GM21529 (cell line): ENCODE data around the gene UBN1.
"Not testable (repeated sequence)": the region's sequence is repeated elsewhere in the genome, so short reads cannot be mapped to it uniquely, and the experiment has no call there.

ENCODE experiments used
- ATAC-seq: cut with Tn5 transposase; IDR thresholded peaks from one replicate; pipeline ENCODE4 v1.9.1; 2021; ENCODE audit not compliant: unreplicated experiment

UBN1 gene

DNA sequence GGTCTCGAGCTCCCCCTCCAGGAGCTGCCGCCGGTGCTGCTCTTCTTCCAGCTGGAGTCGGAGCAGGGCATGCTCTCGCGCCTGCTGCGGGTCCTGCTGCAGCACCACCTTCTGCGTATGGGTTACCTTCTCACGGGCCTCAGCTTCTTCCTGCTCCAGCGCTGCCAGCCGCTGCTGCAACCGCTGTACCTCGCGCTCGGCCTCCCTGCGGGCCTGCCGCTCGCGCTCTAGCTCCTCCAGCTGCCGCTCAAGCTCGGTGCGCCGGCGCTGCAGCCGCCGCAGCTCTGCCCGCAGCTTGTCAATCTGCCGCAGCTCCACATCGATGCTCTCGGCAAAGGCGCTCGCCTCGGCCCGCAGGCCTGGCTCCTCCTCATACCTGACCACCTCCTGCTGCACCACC lies 36.9 kb downstream of the UBN1 start:
- ATAC-seq, result no peak

- ATAC-seq, result no peak
These were observed 37.9 kb downstream of the UBN1 start for GRCh38 chr16:4884972-4885874.

- no peak for ATAC-seq
These were observed 38.9 kb downstream of the UBN1 start for GRCh38 chr16:4886151-4886550.

DNA sequence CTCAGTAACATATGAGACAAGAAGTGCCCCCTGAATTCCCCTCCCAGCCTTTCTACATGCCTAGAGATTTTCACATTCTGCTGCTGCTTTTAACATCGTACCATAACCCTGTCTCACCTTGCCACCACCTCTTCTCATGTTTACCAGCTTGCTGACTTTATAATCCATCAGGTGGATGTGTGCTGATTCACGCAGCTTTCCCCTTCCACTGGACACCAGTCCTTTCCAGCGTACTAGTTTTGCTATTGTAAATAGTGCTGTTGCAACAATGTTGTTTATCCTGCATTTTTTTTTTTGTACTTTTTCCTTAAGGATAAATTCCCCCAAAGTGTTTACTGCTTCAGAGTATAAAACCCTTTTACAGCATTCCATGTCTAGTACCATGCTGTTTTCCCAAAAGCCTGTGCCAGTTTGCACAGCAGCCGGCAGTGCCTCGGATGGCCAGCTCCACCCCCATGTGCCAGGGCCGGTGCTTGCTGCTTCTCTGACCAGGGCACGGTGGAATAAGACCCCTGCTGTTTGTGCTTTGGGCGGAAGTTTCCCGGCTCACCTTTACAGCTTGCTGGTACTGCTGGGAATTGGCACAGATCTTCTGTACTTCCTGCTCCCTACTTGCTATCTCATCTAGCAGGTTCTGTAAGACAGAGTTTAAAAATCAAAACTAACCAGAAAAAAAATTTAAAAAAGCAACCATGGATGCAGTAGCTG lies 41.3 kb downstream of the UBN1 start:
- ATAC-seq, result no peak

- no peak for ATAC-seq
These were observed 42.7 kb downstream of the UBN1 start for GRCh38 chr16:4890026-4890425.

- no peak for ATAC-seq
These were observed 43.4 kb downstream of the UBN1 start for GRCh38 chr16:4890686-4891085.

DNA sequence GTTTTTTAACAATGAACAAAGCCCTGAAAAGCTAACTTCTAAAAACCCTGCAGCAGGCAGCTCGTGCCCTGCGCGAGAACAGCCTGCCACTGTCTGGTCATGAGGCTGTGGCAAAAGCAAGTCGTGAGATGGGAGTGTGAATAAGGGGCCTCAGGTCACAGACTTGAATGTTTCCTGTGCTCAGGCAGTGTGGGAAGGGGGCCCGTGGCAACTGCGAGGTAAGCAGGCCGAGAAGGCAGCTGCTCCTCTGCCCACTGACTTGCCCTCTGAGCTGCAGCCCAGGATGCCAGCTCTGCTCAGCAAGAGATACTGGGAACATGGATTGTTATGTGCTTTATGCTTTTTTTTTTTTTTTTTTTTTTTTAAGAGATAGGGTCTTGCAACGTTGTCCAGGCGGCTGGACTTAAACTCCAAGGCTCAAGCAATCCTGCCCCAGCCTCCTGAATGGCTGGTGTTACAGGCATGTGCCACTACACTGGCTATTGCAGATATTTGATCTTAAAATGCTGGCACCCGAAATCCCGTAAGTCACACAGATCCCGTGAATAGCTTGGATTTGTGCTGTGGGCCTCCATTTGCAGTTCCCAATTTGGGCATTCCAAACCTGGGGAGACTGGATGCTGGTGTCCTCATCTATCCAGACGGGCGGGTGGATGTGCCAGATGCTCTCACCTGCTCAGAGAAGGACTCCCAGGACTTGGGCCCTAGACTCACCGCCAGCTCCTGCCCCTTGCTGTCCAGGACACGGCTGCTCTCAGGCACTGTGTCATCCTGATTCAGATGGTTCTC lies 44.0 kb downstream of the UBN1 start:
- ATAC-seq, result no peak

DNA sequence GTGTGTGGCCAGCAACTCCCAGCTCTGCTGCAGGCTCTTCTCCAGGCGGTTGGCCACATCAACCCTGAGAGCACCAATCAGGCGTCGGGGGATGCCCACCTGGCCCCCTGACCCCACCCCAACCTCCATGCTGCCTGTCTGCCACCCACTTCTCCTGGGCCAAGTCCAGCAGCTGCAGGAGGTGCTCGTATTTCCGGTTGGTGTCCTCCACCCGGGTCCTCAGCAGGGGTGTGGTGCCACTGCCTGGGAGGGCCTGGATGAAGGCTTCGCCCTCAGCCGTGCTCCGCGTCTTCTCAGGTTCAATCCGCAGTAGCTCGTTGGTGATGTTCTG lies 44.6 kb downstream of the UBN1 start:
- ATAC-seq, result no peak

GRCh38 chr16:4892361-4893102 lies 45.3 kb downstream of the UBN1 start:
- no peak for ATAC-seq

- ATAC-seq, result no peak
These were observed 46.0 kb downstream of the UBN1 start for GRCh38 chr16:4893103-4893862.

GRCh38 chr16:4894276-4895150 lies 47.2 kb downstream of the UBN1 start:
- ATAC-seq, result no peak

DNA sequence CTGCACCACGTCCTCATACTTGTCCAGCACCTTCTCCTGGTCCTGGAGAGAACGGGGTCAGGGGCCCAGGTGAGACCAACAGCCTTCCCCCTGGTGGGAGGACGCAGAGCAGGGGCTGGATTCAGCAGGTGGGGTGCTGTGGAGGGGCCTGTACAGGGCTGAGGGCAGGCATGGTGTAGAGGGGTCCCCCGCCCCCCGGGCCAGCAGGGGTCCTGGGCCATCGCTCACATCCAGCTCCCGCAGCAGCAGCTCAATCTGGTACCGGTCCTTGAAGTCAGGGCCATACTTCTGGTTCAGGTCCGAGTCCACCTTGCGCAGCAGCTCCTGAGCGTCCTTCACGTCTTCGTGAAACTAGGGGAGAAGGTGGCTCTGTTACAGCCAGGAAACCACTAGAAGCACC lies 48.1 kb downstream of the UBN1 start:
- no peak for ATAC-seq

DNA sequence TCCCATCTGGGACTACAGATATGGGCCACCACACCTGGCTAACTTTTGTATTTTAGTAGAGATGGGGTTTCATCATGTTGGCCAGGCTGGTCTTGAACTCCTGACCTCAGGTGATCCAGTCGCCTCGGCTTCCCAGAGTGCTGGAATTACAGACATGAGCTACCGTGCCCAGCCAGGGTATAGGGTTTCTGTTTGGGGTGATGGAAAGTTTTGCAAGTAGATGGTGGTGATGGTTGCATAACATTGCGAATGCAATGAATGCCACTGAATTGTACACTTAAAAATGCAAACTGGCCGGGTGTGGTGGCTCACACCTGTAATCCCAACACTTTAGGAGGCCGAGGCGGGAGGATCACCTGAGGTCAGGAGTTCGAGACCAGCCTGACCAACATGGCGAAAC lies 49.5 kb downstream of the UBN1 start:
- ATAC-seq, result not testable (repeated sequence)

DNA sequence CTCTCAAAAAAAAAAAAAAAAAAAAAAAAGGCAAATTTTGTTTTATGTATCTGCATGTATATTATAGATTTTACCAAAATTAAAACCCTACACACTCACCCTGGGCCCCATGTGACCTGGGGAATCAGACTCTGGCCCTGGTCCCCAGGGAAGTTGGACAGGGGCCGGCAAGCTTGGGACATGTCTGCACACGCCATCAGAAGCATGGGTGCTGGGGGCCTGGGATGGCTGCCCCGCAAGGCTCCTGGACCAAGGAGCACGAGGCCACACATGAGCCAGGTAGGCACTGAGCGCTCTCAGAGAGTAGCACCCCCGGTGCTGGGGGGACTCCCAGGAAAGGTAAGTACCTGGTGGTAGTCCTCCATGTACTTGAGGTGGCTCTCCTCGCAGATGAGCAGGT lies 50.0 kb downstream of the UBN1 start:
- ATAC-seq, result no peak

GRCh38 chr16:4898811-4899473 lies 51.7 kb downstream of the UBN1 start:
- ATAC-seq, result no peak

- no peak for ATAC-seq
These were observed 52.2 kb downstream of the UBN1 start for GRCh38 chr16:4899474-4899846.

DNA sequence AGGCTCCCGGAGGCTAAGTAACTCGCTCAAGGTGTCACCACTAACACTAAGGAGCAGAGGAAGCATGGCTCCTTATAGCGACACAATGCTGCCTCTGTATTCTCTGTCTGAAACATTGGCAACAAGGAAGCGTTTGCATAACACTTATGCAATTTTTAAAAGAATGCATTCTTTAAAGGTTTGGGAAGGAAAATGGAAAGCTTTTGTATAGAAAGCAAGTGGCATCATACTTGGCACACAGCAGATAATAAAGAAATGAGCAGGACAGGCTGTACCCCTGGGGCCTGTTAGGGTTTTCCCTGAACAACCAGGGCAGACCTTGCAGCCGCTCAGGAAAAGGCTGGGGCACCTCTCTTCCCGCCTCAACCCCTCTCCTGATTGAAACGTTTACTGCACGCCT lies 52.8 kb downstream of the UBN1 start:
- no peak for ATAC-seq

DNA sequence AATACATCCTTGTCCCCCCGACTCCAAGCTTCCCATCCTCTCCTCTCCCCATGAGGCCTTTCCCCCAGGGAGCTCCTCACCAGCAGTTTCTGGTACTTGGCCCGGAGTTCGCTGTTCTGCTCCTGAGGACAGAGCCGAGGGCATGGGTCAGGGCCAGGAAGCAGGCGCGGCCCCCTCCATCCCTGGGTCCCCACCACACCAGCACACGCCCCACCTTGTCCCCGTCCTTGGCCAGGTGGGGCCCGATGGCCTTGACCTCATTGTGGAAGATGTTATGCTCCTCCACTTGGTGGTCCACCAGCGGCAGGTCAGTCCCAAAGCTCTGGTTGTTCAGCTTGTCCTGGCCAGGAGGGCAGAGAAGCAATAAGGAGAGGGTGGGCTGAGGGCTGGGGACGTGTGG lies 53.5 kb downstream of the UBN1 start:
- no peak for ATAC-seq

DNA sequence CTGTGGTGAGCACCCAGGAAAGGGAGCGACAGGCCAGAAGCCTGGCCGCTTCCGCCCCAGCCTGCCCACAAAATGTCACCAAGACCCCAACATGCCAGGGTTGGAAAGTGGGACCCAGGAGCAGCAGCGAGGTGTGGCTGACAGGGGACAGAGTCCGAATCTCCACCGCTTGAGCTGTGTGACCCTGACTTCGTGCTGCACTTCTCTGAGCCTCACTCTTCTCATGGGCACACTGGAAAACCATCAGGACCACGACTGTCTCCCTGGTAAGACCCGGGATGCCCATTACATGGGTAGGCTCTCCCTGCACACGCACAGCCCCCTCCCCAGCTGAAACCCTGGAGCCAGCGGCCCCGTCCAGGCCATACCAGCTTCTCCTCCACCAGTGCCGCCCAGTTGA lies 54.8 kb downstream of the UBN1 start:
- no peak for ATAC-seq
